HepG2 (cell line): ENCODE measurements around the gene SLC22A31. TPM values are rescaled to one million over a fixed set of nuclear protein-coding genes. Genes with fewer than 3 reads are reported as not detected.

Experiments
- BCL6 ChIP-seq: IDR thresholded peaks from 2 replicates; pipeline ENCODE4 v1.6.1; 2016; ENCODE audit warnings: missing genetic modification reagents, missing compliant biosample characterization
- CENPX ChIP-seq: sonication (generic); formaldehyde crosslinking; IDR thresholded peaks from 2 replicates; pipeline ENCODE4 v1.9.0; 2021; ENCODE audit warnings: mild to moderate bottlenecking, missing genetic modification reagents, moderate library complexity
- DMAP1 ChIP-seq: IDR thresholded peaks from 2 replicates; pipeline ENCODE4 v1.6.1; 2016
- HDAC6 ChIP-seq: fragments of 200-600 bp; sonication (generic); IDR thresholded peaks from 2 replicates; pipeline ENCODE4 v1.7.0; 2017; ENCODE audit warnings: mild to moderate bottlenecking, antibody characterized with exemption, low read length, low read depth
- HNF4G ChIP-seq, 2 experiments: sonication (generic) in 1 of 2; formaldehyde crosslinking in 1 of 2; IDR thresholded peaks; 2 replicates each; pipeline versions ENCODE4 v1.4.0 to v1.6.1; 2011 to 2020; ENCODE audit warnings: borderline replicate concordance in 2 of 2, low read depth in 2 of 2, mild to moderate bottlenecking in 2 of 2, low read length in 1 of 2, missing genetic modification reagents in 1 of 2, moderate library complexity in 1 of 2
- HOXD1 ChIP-seq: sonication (generic); formaldehyde crosslinking; IDR thresholded peaks from 2 replicates; pipeline ENCODE4 v1.5.0; 2020; ENCODE audit warnings: missing genetic modification reagents
- KLF9 ChIP-seq: IDR thresholded peaks from 2 replicates; pipeline ENCODE4 v1.6.1; 2016; ENCODE audit warnings: low read depth
- NFYB ChIP-seq: sonication (generic); formaldehyde crosslinking; IDR thresholded peaks from 2 replicates; pipeline ENCODE4 v1.4.0; 2020; ENCODE audit warnings: missing genetic modification reagents
- RAD51 ChIP-seq: fragments of 450-650 bp; IDR thresholded peaks from 2 replicates; pipeline ENCODE4 v1.6.1; 2016; ENCODE audit warnings: borderline replicate concordance
- TCF7L2 ChIP-seq: IDR thresholded peaks from 2 replicates; pipeline ENCODE4 v1.6.1; 2011; ENCODE audit warnings: mild to moderate bottlenecking, low read depth, low read length, moderate library complexity
- ZBTB8A ChIP-seq: sonication (generic); formaldehyde crosslinking; IDR thresholded peaks from 2 replicates; pipeline ENCODE4 v1.4.0; 2020; ENCODE audit warnings: mild to moderate bottlenecking, low read depth, missing genetic modification reagents, borderline replicate concordance
- ZC3H4 ChIP-seq: sonication (generic); formaldehyde crosslinking; IDR thresholded peaks from 2 replicates; pipeline ENCODE4 v1.4.0; 2020; ENCODE audit warnings: missing genetic modification reagents, borderline replicate concordance
- ZNF224 ChIP-seq: sonication (generic); formaldehyde crosslinking; IDR thresholded peaks from 2 replicates; pipeline ENCODE4 v1.5.0; 2020; ENCODE audit warnings: mild to moderate bottlenecking, missing genetic modification reagents
- ZNF24 ChIP-seq: fragments of 450-650 bp; IDR thresholded peaks from 2 replicates; pipeline ENCODE4 v1.6.1; 2017; ENCODE audit warnings: antibody characterized with exemption, mild to moderate bottlenecking
- ZNF547 ChIP-seq: sonication (generic); formaldehyde crosslinking; IDR thresholded peaks from 2 replicates; pipeline ENCODE4 v1.5.1; 2020; ENCODE audit warnings: mild to moderate bottlenecking, missing genetic modification reagents
- ZNF562 ChIP-seq: sonication (generic); formaldehyde crosslinking; IDR thresholded peaks from 2 replicates; pipeline ENCODE4 v1.8.0; 2022; ENCODE audit warnings: missing genetic modification reagents, borderline replicate concordance
- ZNF629 ChIP-seq: sonication (generic); formaldehyde crosslinking; conservative IDR thresholded peaks from 2 replicates; pipeline ENCODE4 v1.5.0; 2020; ENCODE audit warnings: missing genetic modification reagents
- ZNF781 ChIP-seq: sonication (generic); formaldehyde crosslinking; IDR thresholded peaks from 2 replicates; pipeline ENCODE4 v1.5.1; 2020; ENCODE audit warnings: borderline replicate concordance, mild to moderate bottlenecking, missing genetic modification reagents; ENCODE audit errors: not compliant biosample characterization
- polyA plus RNA-seq, 8 experiments: library from polyadenylated mRNA; depleted of rRNA in 3 of 8; stranded (reverse) in 7 of 8; unstranded in 1 of 8; fragments of >200 nt; fragmentation: Illumina TruSeq in 4 of 8; extraction: Trizol in 4 of 8; gene quantifications; 2 replicates each; pipeline versions ENCODE4 v1.2.1 to v1.2.3, GENCODE V29; 2011 to 2016; ENCODE audit warnings: low read depth in 4 of 8, missing spikeins in 1 of 8, mixed read lengths in 1 of 8; ENCODE audit not compliant: insufficient read depth in 1 of 8
- total RNA-seq, 5 experiments: library from RNA; depleted of rRNA; stranded (reverse); fragments of >200 nt; fragmentation: Illumina TruSeq; extraction: Trizol; gene quantifications; 2 replicates each; pipeline ENCODE4 v1.2.3, GENCODE V29; 2016; ENCODE audit warnings: low read depth in 1 of 5
- TF ChIP-seq, protein P1 (sequence below): sonication (generic); formaldehyde crosslinking; IDR thresholded peaks from 2 replicates; pipeline ENCODE4 v1.8.1; 2023; ENCODE audit warnings: missing genetic modification reagents, mild to moderate bottlenecking, borderline replicate concordance
- TF ChIP-seq, protein P2 (sequence below): sonication (generic); formaldehyde crosslinking; IDR thresholded peaks from 2 replicates; pipeline ENCODE4 v1.5.0; 2020; ENCODE audit warnings: missing genetic modification reagents, mild to moderate bottlenecking, borderline replicate concordance
- TF ChIP-seq, protein P3 (sequence below): IDR thresholded peaks from 2 replicates; pipeline ENCODE4 v1.6.1; 2016; ENCODE audit warnings: missing genetic modification reagents, missing compliant biosample characterization
- TF ChIP-seq, protein P4 (sequence below): sonication (generic); formaldehyde crosslinking; IDR thresholded peaks from 2 replicates; pipeline ENCODE4 v1.8.1; 2023; ENCODE audit warnings: mild to moderate bottlenecking, moderate library complexity, missing genetic modification reagents
- TF ChIP-seq, protein P5 (sequence below): sonication (generic); formaldehyde crosslinking; IDR thresholded peaks from 2 replicates; pipeline ENCODE4 v1.4.0; 2020; ENCODE audit warnings: missing genetic modification reagents

Gene SLC22A31
- total and polyA plus RNA-seq, 2 of the 13 experiments (the other 11 are each of a cell fraction or from before 2014, with no cell fraction given) = 67.3 to 83.3 TPM

DNA sequence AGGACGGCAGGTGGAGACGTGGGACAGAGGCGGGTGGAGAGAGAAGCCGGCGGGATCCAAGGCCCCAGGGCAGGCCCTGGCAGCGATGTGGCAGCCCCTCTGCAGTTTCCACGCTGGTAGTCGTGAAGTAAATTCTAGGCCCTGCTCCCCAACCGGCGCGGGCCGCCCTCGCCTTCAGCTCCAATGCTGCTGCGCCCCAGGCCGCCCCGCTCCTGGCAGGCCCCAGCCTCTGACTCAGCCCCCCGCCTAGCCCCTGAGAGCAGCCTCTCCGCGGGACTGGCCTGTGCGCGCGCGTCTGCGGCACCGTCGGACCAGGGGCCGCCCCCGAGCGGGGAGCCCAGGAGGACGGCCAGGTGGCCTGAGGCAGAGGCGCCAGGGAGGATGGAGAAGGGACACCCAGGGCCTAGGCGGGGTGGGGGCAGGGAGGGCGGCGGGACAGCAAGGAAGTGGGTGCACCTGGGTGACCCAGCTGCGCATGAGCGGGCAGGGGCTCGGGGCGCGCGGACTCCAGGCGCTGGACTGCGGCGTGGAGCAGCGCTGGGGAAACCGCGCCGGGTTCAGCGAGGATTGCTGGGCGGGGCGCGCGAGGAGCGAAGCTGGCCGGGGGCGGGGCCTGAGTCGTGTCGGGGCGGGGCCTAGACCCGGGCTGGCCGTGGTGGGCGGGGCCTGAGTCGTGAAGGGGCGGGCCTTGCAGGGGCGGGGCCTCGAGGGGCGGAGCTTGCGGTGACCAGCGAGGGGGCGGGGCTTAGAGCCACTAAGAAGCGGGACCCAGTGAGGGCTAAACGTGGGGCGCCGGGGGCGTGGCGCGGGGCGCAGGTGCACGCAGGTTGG, 46.8 kb upstream of the SLC22A31 start (continued):
- TF ChIP-seq ZNF629 (CRISPR knock-in tag) (no peak; the same call in 1 of the 2 replicates), ZNF224 (CRISPR knock-in tag) (0 out of 2 replicates have a peak, but pooled peaks have one; percentile 77), CENPX (CRISPR knock-in tag) (no peak), NFYB (CRISPR knock-in tag) (0 out of 2 replicates have a peak, but pooled peaks have one; percentile 12), TCF7L2 (no peak), ZC3H4 (peak; percentile 67; the same call in 1 of the 2 replicates), ZBTB8A (no peak; the same call in 1 of the 2 replicates), ZNF547 (CRISPR knock-in tag) (peak; percentile 90), HNF4G (IDR thresholded peaks at IDR 0.05; ENCODE audit: borderline replicate concordance, low read depth, low read length) (no peak), HNF4G (CRISPR knock-in tag; IDR thresholded peaks at IDR 0.05; ENCODE audit: borderline replicate concordance, low read depth) (no peak), ZNF781 (no peak), BCL6 (CRISPR knock-in tag) (no peak), HOXD1 (0 out of 2 replicates have a peak, but pooled peaks have one; percentile 28), ZNF562 (CRISPR knock-in tag) (0 out of 2 replicates have a peak, but pooled peaks have one; percentile 33), DMAP1 (peak; percentile 89), RAD51 (no peak), KLF9 (CRISPR knock-in tag) (no peak), ZNF24 (no peak), HDAC6 (no peak)
- TF ChIP-seq, protein P1, sequence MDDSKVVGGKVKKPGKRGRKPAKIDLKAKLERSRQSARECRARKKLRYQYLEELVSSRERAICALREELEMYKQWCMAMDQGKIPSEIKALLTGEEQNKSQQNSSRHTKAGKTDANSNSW (CRISPR knock-in tag) = no peak; the same call in 1 of the 2 replicates
- TF ChIP-seq, protein P2, sequence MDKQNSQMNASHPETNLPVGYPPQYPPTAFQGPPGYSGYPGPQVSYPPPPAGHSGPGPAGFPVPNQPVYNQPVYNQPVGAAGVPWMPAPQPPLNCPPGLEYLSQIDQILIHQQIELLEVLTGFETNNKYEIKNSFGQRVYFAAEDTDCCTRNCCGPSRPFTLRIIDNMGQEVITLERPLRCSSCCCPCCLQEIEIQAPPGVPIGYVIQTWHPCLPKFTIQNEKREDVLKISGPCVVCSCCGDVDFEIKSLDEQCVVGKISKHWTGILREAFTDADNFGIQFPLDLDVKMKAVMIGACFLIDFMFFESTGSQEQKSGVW (CRISPR knock-in tag) = no peak
- TF ChIP-seq, protein P3, sequence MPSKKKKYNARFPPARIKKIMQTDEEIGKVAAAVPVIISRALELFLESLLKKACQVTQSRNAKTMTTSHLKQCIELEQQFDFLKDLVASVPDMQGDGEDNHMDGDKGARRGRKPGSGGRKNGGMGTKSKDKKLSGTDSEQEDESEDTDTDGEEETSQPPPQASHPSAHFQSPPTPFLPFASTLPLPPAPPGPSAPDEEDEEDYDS (CRISPR knock-in tag) = peak; percentile 31
- TF ChIP-seq, protein P4, sequence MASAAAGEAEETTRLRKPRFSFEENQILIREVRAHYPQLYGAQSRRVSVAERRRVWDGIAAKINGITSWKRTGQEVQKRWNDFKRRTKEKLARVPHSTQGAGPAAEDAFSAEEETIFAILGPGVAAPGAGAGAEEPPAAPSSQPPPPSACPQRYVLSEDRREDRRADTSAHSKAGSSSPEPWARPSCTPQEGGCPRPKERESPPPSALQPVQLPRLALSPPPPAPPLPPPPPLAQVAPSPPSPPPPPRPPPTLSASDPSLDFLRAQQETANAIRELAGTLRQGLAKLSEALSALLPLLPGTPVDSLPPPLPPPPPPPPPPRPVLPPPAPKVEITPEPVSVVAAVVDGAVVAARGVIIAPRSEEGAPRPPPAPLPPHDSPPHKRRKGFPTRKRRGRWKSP (CRISPR knock-in tag) = peak; percentile 96
- TF ChIP-seq, protein P5, sequence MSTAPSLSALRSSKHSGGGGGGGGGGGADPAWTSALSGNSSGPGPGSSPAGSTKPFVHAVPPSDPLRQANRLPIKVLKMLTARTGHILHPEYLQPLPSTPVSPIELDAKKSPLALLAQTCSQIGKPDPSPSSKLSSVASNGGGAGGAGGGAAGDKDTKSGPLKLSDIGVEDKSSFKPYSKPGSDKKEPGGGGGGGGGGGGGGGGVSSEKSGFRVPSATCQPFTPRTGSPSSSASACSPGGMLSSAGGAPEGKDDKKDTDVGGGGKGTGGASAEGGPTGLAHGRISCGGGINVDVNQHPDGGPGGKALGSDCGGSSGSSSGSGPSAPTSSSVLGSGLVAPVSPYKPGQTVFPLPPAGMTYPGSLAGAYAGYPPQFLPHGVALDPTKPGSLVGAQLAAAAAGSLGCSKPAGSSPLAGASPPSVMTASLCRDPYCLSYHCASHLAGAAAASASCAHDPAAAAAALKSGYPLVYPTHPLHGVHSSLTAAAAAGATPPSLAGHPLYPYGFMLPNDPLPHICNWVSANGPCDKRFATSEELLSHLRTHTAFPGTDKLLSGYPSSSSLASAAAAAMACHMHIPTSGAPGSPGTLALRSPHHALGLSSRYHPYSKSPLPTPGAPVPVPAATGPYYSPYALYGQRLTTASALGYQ (CRISPR knock-in tag) = 0 out of 2 replicates have a peak, but pooled peaks have one; percentile 15
